HG02759 (cell line): Measurements from ENCODE around the gene UBE2E3.
"Not testable (repeated sequence)": the region's sequence is repeated elsewhere in the genome, so short reads cannot be mapped to it uniquely, and the experiment has no call there.

Experiments
- ATAC-seq: cut with Tn5 transposase; IDR thresholded peaks from one replicate; pipeline ENCODE4 v1.9.1; 2021; ENCODE audit warnings: mild to moderate bottlenecking, moderate library complexity; ENCODE audit not compliant: unreplicated experiment

Gene UBE2E3

DNA sequence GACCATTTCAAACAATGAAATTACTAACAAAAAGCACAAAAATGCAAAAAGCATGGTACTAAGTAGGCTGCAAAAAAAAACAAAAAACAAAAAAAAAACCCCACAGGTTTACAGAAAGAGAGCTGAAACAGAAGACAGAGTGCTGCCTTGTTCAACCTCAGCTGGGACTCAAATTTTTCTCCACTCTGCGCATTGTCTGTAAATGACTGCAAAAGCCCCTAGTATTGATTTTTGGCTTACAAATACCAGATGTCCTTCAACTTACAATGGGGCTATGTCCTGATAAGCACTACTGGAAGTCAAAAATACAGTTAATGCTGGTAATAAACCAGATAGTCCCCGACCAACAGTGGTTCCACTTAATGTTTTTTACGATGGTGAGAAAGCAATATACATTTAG lies 42.2 kb downstream of the UBE2E3 start:
- ATAC-seq: no peak

DNA sequence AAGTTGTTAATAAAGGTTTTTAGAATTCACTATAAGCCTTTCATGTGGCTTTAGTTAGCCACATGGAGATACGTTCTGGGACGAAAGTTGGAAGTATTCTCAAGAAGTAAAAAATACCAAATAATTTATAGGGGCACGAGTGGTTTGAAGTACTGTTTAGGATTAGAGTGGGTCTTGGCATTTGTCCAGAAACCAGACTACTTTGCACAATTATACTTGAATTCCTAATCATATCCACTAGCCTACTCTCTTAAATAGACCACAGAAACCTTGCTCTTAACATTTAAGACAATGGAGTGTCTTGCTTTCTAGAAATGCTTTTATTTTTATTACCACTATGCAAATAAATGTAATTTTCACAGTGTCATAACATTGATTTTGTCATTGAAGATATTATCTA lies 44.6 kb downstream of the UBE2E3 start:
- ATAC-seq: no peak

DNA sequence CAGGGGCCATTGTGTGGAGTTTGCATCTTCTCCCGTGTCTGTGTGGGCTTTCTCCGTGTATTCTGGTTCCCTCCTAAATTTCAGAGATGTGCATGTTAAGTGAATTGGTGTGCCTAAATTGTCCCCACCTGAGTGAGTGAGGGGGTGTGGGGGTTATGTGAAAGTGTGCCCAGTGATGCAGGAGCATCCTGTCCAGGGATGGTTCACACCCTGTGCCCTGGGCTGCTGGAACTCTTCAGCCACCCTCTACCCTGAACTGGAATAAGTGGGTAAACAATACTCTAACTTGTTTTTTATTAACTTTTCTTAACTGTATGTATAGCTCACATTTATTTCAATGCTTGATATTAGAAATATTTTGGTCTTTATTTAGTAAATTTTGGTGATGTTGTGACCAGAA lies 56.0 kb downstream of the UBE2E3 start:
- peak; percentile 61 for ATAC-seq

- peak; percentile 59 for ATAC-seq
These were observed 56.6 kb downstream of the UBE2E3 start for GRCh38 chr2:181036848-181037603.

GRCh38 chr2:181037922-181038321 lies 57.5 kb downstream of the UBE2E3 start:
- no peak for ATAC-seq

DNA sequence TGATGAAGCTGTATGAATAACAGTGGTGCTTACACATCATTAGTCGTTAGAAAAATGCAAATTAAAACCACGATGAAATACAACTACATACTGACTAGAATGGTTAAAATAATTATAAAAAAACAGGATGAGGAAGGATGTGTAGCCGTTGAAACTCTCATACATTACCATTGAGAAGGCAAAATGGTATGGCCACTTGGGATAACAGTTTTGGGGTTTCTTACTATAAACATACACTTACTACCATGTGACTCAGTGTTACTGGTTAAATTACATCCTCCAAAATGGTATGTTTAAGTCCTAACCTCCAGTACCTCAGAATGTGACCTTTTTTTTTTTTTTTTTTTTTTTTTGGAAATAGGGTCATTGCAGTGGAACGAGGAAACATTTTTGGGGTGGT lies 58.4 kb downstream of the UBE2E3 start:
- no peak for ATAC-seq

DNA sequence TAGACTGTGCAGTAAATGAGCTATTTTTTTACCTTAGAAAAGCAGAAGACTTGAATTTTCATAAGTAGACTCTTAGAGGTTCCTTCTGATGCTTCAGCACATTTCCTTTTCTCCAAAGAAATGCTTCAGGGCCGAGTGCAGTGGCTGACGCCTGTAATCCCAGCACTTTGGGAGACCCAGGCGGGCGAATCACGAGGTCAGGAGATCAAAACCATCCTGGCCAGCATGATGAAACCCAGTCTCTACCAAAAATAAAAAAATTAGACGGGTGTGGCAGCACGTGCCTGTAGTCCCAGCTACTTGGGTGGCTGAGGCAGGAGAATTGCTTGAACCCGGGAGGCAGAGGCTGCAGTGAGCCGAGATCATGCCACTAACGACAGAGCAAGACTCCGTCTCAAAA lies 60.4 kb downstream of the UBE2E3 start:
- not testable (repeated sequence) for ATAC-seq

DNA sequence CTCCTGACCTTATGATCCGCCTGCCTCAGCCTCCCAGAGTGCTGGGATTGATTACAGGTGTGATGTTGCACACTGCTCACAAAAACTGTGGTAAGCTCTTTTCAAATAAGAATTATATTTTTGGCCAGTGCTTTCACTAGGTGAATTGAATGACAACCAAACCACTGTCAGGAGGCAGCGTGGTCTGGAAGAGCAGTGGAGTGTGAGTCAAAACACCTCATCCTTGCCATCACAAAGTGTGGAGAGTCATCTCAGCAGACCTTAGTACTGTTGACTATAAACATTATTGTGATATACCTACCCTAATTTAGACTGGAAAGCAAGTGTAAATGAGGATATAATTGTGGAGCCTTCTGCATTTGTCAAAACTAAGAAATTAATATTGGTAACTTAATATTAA lies 61.3 kb downstream of the UBE2E3 start:
- no peak for ATAC-seq

DNA sequence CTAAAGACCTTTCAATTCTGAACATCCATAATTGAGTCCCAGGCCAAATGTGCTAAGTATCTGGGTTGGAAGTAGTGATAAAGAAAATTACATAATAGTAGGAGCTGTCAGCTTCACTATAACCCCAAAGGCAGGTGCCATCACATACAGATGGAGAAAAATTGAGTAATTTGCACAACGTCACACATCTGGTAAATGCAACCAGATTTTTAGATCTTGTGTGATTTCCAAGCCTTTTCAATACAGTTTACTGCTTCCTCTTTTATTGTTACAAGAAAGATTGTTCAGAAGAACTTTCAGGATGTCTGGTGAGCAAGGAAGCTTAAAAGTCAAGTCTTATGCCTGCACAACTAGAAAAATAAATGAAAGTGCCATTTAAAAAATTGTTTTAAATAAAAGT lies 62.3 kb downstream of the UBE2E3 start:
- ATAC-seq: no peak

DNA sequence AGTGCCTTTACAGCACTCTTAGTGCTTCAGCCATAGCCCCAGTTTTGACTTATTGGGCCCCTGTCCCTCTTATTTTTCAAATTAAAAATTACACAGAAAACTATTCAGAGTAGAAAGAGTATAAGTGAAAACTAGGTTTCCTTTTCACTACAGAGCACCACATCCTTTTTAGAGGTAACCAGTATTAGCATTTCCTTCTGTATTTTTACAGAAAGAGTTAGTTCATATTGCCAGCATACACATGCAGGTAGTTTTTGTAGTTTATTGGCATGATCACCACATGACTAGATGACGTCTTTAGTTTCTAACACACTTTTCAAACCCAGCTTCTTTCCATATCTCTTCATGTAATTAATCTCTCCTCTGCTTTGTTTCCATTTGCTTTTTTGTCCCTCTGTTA lies 66.4 kb downstream of the UBE2E3 start:
- peak; percentile 36 for ATAC-seq

DNA sequence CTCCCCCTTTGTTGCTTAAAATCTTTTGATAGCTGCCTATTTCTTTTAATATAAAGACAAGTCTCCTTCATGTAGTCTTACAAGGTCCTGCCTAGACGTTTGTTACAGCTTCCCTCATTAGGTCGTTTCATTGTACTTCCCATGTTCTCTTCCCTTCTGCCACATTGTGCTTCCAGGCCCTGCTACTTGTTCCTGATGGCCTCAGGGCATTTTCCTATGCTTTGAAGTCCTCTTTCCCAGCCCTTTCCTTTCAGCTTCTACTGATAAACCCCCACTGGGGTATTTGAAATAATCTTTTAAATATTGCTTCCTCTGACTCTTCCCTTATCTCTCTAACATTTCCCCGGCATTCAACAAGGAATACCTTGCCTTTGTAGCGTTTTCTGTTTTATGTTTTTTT lies 67.4 kb downstream of the UBE2E3 start:
- ATAC-seq: no peak

- no peak for ATAC-seq
These were observed 71.6 kb downstream of the UBE2E3 start for GRCh38 chr2:181051861-181052522.

DNA sequence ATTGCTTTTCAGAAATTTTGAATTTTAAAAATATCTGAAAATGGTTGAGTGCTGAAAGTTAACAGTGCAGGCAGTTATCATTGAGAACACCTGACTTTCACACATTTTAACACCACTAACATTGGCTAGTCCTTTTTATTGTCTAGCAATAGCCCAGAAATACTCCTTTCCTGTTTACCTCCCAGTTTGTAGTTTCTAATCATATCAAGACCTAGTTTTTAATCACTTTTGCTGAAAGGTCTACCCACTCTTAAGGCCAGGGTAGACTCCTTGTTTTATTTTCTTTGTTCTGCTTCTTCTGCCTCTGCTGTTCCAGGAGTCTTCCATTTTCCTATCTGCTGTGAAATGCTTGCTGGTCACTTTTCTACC lies 72.1 kb downstream of the UBE2E3 start:
- ATAC-seq: no peak

DNA sequence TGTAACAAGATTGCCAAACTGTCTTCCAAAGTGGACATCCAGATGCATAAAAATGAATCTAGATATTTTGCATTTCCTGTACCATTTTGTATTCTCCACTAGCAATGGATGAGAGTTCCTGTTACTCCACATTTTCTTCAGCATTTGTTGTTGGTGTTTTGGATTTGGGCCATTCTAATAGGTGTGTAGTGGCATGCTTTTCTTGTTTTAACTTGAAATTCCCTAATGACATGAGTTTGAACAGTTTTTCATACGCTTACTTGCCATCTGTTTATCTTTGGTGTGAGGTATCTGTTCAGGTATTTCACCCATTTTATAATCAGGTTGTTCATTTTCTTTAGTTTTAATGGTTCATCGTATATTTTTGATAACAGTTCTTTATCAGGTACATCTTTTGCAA lies 73.9 kb downstream of the UBE2E3 start:
- no peak for ATAC-seq

- no peak for ATAC-seq
These were observed 74.4 kb downstream of the UBE2E3 start for GRCh38 chr2:181054843-181055242.

GRCh38 chr2:181058378-181059269 lies 78.2 kb downstream of the UBE2E3 start:
- peak; percentile 79 for ATAC-seq

- no peak for ATAC-seq
These were observed 83.3 kb downstream of the UBE2E3 start for GRCh38 chr2:181063696-181064095.

GRCh38 chr2:181065458-181065857 lies 85.1 kb downstream of the UBE2E3 start:
- ATAC-seq: no peak

DNA sequence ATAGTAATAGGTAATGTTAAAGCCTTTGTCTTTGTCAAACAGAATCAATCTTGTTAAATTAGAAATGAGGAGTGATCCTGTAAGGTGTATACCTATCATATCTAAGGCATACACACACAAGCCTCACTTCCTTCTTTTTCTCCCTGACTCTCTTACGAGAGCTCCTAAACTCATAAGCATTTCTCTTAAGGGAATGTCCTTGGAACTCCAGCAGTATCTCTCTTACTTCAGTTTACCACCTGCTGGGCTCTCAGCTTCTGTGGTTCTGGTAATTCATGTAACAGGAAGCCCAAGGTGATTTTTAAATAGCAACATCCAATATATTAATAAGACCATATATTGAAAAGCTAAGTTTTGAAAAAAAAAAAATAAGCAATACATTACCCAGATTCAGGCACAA lies 85.9 kb downstream of the UBE2E3 start:
- no peak for ATAC-seq

- no peak for ATAC-seq
These were observed 89.9 kb downstream of the UBE2E3 start for GRCh38 chr2:181070119-181070835.

DNA sequence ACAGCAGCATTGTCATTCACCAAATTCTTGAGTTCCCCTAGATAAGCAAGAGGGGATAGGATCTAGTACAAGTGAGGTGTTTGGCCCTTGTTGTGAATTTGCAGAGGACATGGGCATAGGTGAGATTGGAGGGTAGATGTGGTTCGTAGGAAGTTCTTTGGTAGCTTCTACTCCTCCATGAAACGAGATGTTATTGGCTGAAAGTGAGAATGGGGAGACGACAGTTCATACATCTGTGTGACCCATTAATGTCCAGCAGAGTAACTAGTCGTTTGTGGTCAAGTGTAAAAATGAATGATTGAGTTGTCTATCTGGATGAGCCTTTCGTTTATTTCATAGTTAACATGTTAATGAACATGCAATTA lies 90.4 kb downstream of the UBE2E3 start:
- ATAC-seq: no peak
